ENCODE data around the gene FTSJ1.

The FTSJ1 gene

DNA sequence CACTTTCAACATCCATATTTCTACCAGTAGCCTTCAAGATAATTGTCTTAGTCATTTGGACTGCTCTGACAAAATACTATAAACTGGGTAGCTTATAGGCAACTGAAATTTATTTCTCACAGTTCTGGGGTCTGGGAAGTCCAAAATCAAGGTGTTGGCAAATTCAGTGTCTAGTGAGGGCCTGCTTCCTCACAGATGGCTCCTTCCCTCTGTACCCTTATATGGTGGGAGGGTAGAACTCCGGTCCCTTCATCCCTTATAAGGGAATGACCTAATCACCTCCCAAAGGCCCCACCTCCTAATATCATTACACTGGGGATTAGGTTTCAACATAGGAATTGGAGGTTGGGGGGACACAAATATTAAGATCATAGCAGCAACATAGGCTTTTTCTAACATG is 56.2 kb downstream of the FTSJ1 start:
- no peak for TF ChIP-seq CTCF (conservative IDR thresholded peaks at IDR 0.05; ENCODE audit: low read depth, low read length)
- peak overlapping the region; percentile 51; the same call in 1 of the 2 replicates for H3K27ac ChIP-seq
- H4K20me1 ChIP-seq (ENCODE audit: insufficient read depth), result no peaks in the 10 kb centered on the region
- H3K4me2 ChIP-seq, result no peak overlapping the region
- H2AFZ ChIP-seq (ENCODE audit: low read depth), result no peak overlapping the region
- H3K4me3 ChIP-seq (IDR thresholded peaks at IDR 0.05; ENCODE audit: insufficient read depth, low read depth, low read length), result no peak overlapping the region
- no peaks in the 10 kb centered on the region for H3K27me3 ChIP-seq (ENCODE audit: insufficient read depth, low read depth)
- H3K79me2 ChIP-seq (ENCODE audit: insufficient read depth, low read depth), result no peaks in the 10 kb centered on the region
- H3K4me1 ChIP-seq (ENCODE audit: low read depth, poor library complexity, severe bottlenecking), result peaks cover 29% of the 10 kb centered on the region
- H3K36me3 ChIP-seq (ENCODE audit: insufficient read depth), result no peaks in the 10 kb centered on the region
- H3K9ac ChIP-seq, result no peak overlapping the region

- no peak overlapping the region for H3K4me2 ChIP-seq
- H3K27me3 ChIP-seq (ENCODE audit: insufficient read depth, low read depth), result no peaks in the 10 kb centered on the region
These were observed 57.2 kb downstream of the FTSJ1 start for GRCh38 chrX:48533165-48533564.

More at GRCh38 chrX:48533165-48533564, 57.2 kb downstream of the FTSJ1 start:
- TF ChIP-seq CTCF (conservative IDR thresholded peaks at IDR 0.05; ENCODE audit: low read depth, low read length), result no peak
- Histone ChIP-seq H2AFZ (ENCODE audit: low read depth) (no peak overlapping the region), H3K27ac (no peak overlapping the region), H4K20me1 (ENCODE audit: insufficient read depth) (no peaks in the 10 kb centered on the region), H3K36me3 (ENCODE audit: insufficient read depth) (no peaks in the 10 kb centered on the region), H3K4me3 (IDR thresholded peaks at IDR 0.05; ENCODE audit: insufficient read depth, low read depth, low read length) (no peak overlapping the region), H3K79me2 (ENCODE audit: insufficient read depth, low read depth) (no peaks in the 10 kb centered on the region), H3K4me1 (ENCODE audit: low read depth, poor library complexity, severe bottlenecking) (peaks cover 29% of the 10 kb centered on the region), H3K9ac (no peak overlapping the region)

Data from KMS-11 (cell line).